Measurements from ENCODE around the gene KTN1. TPM values are rescaled to one million over a fixed set of nuclear protein-coding genes. Genes with fewer than 3 reads are reported as not detected.

KTN1 gene
- total RNA-seq, 1 donor from 2014 or later = 193 TPM

DNA sequence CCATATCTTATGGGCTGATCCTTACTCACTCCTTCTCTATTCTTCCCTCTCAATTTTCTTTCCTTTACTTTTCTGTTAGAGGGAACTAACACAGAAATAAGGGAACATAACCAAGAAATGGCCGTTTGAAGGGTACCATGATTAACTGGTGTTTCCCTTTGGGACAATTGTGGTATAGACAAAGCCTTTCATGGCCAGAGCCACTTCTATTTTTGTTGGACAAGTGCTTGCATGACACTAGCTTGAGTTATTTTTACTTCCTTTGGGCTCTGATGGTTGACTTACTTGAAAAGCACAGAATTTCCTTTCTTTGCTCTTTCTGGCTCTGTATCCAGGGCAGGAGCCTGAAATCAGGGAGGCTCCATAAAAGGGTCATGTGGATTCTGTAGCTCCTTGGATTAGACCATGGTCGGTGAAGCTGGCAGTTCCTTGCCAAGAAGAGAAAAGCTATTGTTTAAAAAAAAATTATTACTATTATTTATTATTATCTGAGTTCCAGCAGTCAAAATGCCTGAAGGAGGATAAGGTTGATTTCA, 130.6 kb downstream of the KTN1 start:
- no peaks in the 10 kb centered on the region for H4K20me1 ChIP-seq (ENCODE audit: insufficient read depth, low read length)
- no peak overlapping the region for H2AFZ ChIP-seq (ENCODE audit: low read depth, low read length)
- Mint-ChIP-seq H3K9me3 (ENCODE audit: unreplicated experiment) (peaks cover 2% of the 10 kb centered on the region), H3K27ac (ENCODE audit: unreplicated experiment) (no peak overlapping the region), H3K4me3 (ENCODE audit: unreplicated experiment) (no peak overlapping the region), H3K36me3 (ENCODE audit: low read depth, unreplicated experiment) (peaks cover 18% of the 10 kb centered on the region), H3K27me3 (ENCODE audit: low read depth, unreplicated experiment) (no peaks in the 10 kb centered on the region), H3K4me1 (ENCODE audit: low read depth, unreplicated experiment) (peaks cover under 1% of the 10 kb centered on the region)
- H3K9ac ChIP-seq (ENCODE audit: low read length) = no peak overlapping the region
- no peak for TF ChIP-seq EZH2 (IDR thresholded peaks at IDR 0.05; ENCODE audit: insufficient read depth, low read length)
- TF ChIP-seq, protein P1, sequence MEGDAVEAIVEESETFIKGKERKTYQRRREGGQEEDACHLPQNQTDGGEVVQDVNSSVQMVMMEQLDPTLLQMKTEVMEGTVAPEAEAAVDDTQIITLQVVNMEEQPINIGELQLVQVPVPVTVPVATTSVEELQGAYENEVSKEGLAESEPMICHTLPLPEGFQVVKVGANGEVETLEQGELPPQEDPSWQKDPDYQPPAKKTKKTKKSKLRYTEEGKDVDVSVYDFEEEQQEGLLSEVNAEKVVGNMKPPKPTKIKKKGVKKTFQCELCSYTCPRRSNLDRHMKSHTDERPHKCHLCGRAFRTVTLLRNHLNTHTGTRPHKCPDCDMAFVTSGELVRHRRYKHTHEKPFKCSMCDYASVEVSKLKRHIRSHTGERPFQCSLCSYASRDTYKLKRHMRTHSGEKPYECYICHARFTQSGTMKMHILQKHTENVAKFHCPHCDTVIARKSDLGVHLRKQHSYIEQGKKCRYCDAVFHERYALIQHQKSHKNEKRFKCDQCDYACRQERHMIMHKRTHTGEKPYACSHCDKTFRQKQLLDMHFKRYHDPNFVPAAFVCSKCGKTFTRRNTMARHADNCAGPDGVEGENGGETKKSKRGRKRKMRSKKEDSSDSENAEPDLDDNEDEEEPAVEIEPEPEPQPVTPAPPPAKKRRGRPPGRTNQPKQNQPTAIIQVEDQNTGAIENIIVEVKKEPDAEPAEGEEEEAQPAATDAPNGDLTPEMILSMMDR (IDR thresholded peaks at IDR 0.05; ENCODE audit: insufficient read depth, low read depth, low read length) = no peak
- H3K4me3 ChIP-seq (ENCODE audit: insufficient read depth, low read depth, low read length) = no peak overlapping the region
- FAIRE-seq (no peak), DNase-seq (ENCODE audit: low read depth) (no peak)
- no peaks in the 10 kb centered on the region for H3K36me3 ChIP-seq (ENCODE audit: insufficient read depth, low read length)
- H3K4me2 ChIP-seq (ENCODE audit: low read length) = no peak overlapping the region
- no peaks in the 10 kb centered on the region for H3K27me3 ChIP-seq (ENCODE audit: insufficient read depth, low read length)
- H3K9me3 ChIP-seq (ENCODE audit: insufficient read depth, low read depth, low read length) = no peaks in the 10 kb centered on the region
- no peaks in the 10 kb centered on the region for H3K79me2 ChIP-seq (ENCODE audit: insufficient read depth, low read length)
- no peak overlapping the region for H3K27ac ChIP-seq (ENCODE audit: low read depth, low read length)
- H3K4me1 ChIP-seq (ENCODE audit: insufficient read depth, low read length) = peaks cover 3% of the 10 kb centered on the region

DNA sequence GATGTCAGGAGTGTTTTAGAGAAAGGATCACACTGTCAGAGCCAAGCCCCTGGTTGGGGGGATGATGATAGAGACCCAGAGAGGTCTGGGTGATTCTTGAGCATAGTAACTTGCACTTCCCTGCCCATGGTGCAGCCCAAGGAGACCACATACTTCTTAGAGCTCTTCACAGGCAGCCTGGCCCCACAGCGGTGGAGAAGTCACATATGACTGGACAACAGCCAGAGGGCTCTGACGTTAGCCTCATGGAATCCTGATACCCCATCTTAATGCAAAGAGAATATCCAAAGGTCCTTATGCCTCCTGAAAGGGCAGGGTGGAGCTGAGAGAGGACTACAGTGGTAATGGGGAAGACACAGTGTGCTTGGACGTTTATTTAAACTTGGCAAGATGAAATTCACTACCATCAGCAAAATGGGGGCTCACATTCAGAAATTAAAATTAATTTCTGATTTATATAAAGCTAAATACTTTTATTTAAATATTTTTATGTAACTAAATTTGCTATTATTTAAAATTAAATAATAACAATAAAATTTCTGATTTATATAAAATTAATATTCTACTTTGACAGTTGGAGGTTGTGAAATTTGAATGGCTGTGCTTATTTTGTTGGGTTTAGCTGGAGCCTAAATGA, 131.3 kb downstream of the KTN1 start:
- Histone ChIP-seq H3K27ac (ENCODE audit: low read depth, low read length) (no peak overlapping the region), H3K4me3 (ENCODE audit: insufficient read depth, low read depth, low read length) (no peak overlapping the region), H3K79me2 (ENCODE audit: insufficient read depth, low read length) (no peaks in the 10 kb centered on the region), H4K20me1 (ENCODE audit: insufficient read depth, low read length) (no peaks in the 10 kb centered on the region), H3K36me3 (ENCODE audit: insufficient read depth, low read length) (no peaks in the 10 kb centered on the region), H3K9me3 (ENCODE audit: insufficient read depth, low read depth, low read length) (no peaks in the 10 kb centered on the region), H3K9ac (ENCODE audit: low read length) (no peak overlapping the region), H2AFZ (ENCODE audit: low read depth, low read length) (no peak overlapping the region), H3K4me1 (ENCODE audit: insufficient read depth, low read length) (peaks cover 9% of the 10 kb centered on the region), H3K27me3 (ENCODE audit: insufficient read depth, low read length) (no peaks in the 10 kb centered on the region), H3K4me2 (ENCODE audit: low read length) (no peak overlapping the region)
- peaks cover 8% of the 10 kb centered on the region for H3K4me1 Mint-ChIP-seq (ENCODE audit: low read depth, unreplicated experiment)
- DNase-seq (ENCODE audit: low read depth) (peak; percentile 35), FAIRE-seq (no peak)
- TF ChIP-seq, protein P1 (IDR thresholded peaks at IDR 0.05; ENCODE audit: insufficient read depth, low read depth, low read length) = no peak
- no peak for TF ChIP-seq EZH2 (IDR thresholded peaks at IDR 0.05; ENCODE audit: insufficient read depth, low read length)
- H3K4me3 Mint-ChIP-seq (ENCODE audit: unreplicated experiment) = no peak overlapping the region
- H3K27me3 Mint-ChIP-seq (ENCODE audit: low read depth, unreplicated experiment) = no peaks in the 10 kb centered on the region
- H3K36me3 Mint-ChIP-seq (ENCODE audit: low read depth, unreplicated experiment) = peaks cover 20% of the 10 kb centered on the region
- peaks cover 2% of the 10 kb centered on the region for H3K9me3 Mint-ChIP-seq (ENCODE audit: unreplicated experiment)
- no peak overlapping the region for H3K27ac Mint-ChIP-seq (ENCODE audit: unreplicated experiment)

DNA sequence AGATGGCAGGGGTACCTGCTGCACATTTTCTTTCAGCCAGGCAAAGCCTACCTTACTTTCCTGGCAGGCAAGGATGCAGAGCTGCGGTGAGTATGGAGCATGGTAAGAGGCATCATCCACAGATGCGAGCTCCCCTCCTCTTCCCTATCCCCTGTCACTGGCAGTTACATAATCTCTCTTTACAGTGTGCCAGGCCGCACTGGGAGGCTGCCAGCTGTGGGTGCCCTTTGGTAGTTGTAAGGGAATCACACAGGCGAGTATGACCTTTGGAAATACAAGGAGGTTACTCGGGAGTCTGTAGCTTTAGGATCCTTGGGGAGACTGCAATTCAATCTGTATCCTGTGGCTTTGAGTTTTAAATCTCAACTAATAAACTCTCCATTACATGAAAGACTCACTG, 132.5 kb downstream of the KTN1 start:
- H3K27ac ChIP-seq (ENCODE audit: low read depth, low read length) = no peak overlapping the region
- peaks cover 6% of the 10 kb centered on the region for H3K27me3 ChIP-seq (ENCODE audit: insufficient read depth, low read length)
- Mint-ChIP-seq H3K27ac (ENCODE audit: unreplicated experiment) (no peak overlapping the region), H3K9me3 (ENCODE audit: unreplicated experiment) (peaks cover 2% of the 10 kb centered on the region), H3K36me3 (ENCODE audit: low read depth, unreplicated experiment) (peaks cover 20% of the 10 kb centered on the region), H3K4me1 (ENCODE audit: low read depth, unreplicated experiment) (peaks cover 11% of the 10 kb centered on the region), H3K4me3 (ENCODE audit: unreplicated experiment) (no peak overlapping the region), H3K27me3 (ENCODE audit: low read depth, unreplicated experiment) (no peaks in the 10 kb centered on the region)
- DNase-seq (ENCODE audit: low read depth) (no peak), FAIRE-seq (no peak)
- no peak overlapping the region for H3K4me3 ChIP-seq (ENCODE audit: insufficient read depth, low read depth, low read length)
- H2AFZ ChIP-seq (ENCODE audit: low read depth, low read length) = no peak overlapping the region
- no peak overlapping the region for H3K9ac ChIP-seq (ENCODE audit: low read length)
- H3K4me2 ChIP-seq (ENCODE audit: low read length) = no peak overlapping the region
- peaks cover 12% of the 10 kb centered on the region for H3K4me1 ChIP-seq (ENCODE audit: insufficient read depth, low read length)
- no peaks in the 10 kb centered on the region for H3K79me2 ChIP-seq (ENCODE audit: insufficient read depth, low read length)
- no peaks in the 10 kb centered on the region for H3K9me3 ChIP-seq (ENCODE audit: insufficient read depth, low read depth, low read length)
- H4K20me1 ChIP-seq (ENCODE audit: insufficient read depth, low read length) = no peaks in the 10 kb centered on the region
- H3K36me3 ChIP-seq (ENCODE audit: insufficient read depth, low read length) = no peaks in the 10 kb centered on the region
- TF ChIP-seq EZH2 (IDR thresholded peaks at IDR 0.05; ENCODE audit: insufficient read depth, low read length) = no peak
- TF ChIP-seq, protein P1 (IDR thresholded peaks at IDR 0.05; ENCODE audit: insufficient read depth, low read depth, low read length) = no peak
